GM23338 (cell line): ENCODE data around the gene ZNF438. TPM values are rescaled to one million over a fixed set of nuclear protein-coding genes. Genes with fewer than 3 reads are reported as not detected.
A peak's percentile ranks its signal among the peaks of the same experiment; 100 is the strongest.

Experiments used
- ATAC-seq: fragments of 200-7000 bp; cut with Tn5 transposase; 3 replicates; pipeline ENCODE4 v1.9.1; 2020
- DNase-seq: peaks from one replicate; pipeline ENCODE4 v3.0.0-alpha.2; 2015; ENCODE audit warnings: low spot score
- H2AFZ ChIP-seq: fragments of 200-600 bp; sonication (generic); 2 replicates; pipeline ENCODE4 v1.8.0; 2016; ENCODE audit warnings: antibody characterized with exemption, mild to moderate bottlenecking, moderate library complexity
- H3F3A ChIP-seq: fragments of 200-600 bp; sonication (generic); replicated peaks from 2 replicates; pipeline ENCODE4 v1.8.0; 2017; ENCODE audit warnings: antibody characterized with exemption, mixed run types, low read depth
- H3K27ac ChIP-seq: fragments of 200-600 bp; sonication (generic); 2 replicates; pipeline ENCODE4 v1.6.1; 2016; ENCODE audit warnings: low read depth
- H3K27me3 ChIP-seq: fragments of 200-600 bp; sonication (generic); 2 replicates; pipeline ENCODE4 v1.8.0; 2016; ENCODE audit warnings: mild to moderate bottlenecking, mixed run types, moderate library complexity; ENCODE audit not compliant: insufficient read depth
- H3K36me3 ChIP-seq: fragments of 200-600 bp; sonication (generic); 2 replicates; pipeline ENCODE4 v1.8.0; 2016; ENCODE audit warnings: mild to moderate bottlenecking; ENCODE audit not compliant: insufficient read depth
- H3K4me1 ChIP-seq: fragments of 200-600 bp; sonication (generic); 2 replicates; pipeline ENCODE4 v1.8.0; 2016; ENCODE audit warnings: mild to moderate bottlenecking, moderate library complexity; ENCODE audit not compliant: insufficient read depth
- H3K4me2 ChIP-seq: fragments of 200-600 bp; sonication (generic); 2 replicates; pipeline ENCODE4 v1.7.1; 2017; ENCODE audit warnings: mixed run types
- H3K4me3 ChIP-seq: fragments of 200-600 bp; sonication (generic); 2 replicates; pipeline ENCODE4 v1.6.1; 2016; ENCODE audit warnings: mixed run types
- H3K79me2 ChIP-seq: fragments of 200-600 bp; sonication (generic); replicated peaks from 2 replicates; pipeline ENCODE4 v1.8.0; 2017; ENCODE audit warnings: mild to moderate bottlenecking; ENCODE audit not compliant: insufficient read depth
- H3K9me2 ChIP-seq: fragments of 200-600 bp; sonication (generic); 2 replicates; pipeline ENCODE4 v1.8.0; 2017; ENCODE audit not compliant: insufficient read depth
- H4K20me1 ChIP-seq: fragments of 200-600 bp; sonication (generic); replicated peaks from 2 replicates; pipeline ENCODE4 v1.8.0; 2017; ENCODE audit warnings: mild to moderate bottlenecking; ENCODE audit not compliant: insufficient read depth
- H3K27ac Mint-ChIP-seq: 2 replicates; pipeline ENCODE4 v1.8.0; 2020; ENCODE audit warnings: inconsistent platforms, mild to moderate bottlenecking, moderate library complexity, mixed read lengths
- H3K27me3 Mint-ChIP-seq: 3 replicates; pipeline ENCODE4 v1.8.0; 2022; ENCODE audit warnings: low read depth, mild to moderate bottlenecking, moderate library complexity, mixed read lengths, inconsistent platforms; ENCODE audit not compliant: insufficient read depth, poor library complexity
- H3K36me3 Mint-ChIP-seq: 3 replicates; pipeline ENCODE4 v1.8.0; 2021; ENCODE audit warnings: low read depth, mild to moderate bottlenecking, inconsistent platforms, moderate library complexity, mixed read lengths
- H3K4me1 Mint-ChIP-seq: 3 replicates; pipeline ENCODE4 v1.8.0; 2020; ENCODE audit warnings: mild to moderate bottlenecking, inconsistent platforms, mixed read lengths
- H3K4me3 Mint-ChIP-seq: 3 replicates; pipeline ENCODE4 v1.8.0; 2021; ENCODE audit warnings: moderate library complexity, mild to moderate bottlenecking, inconsistent platforms, mixed read lengths
- H3K9me3 Mint-ChIP-seq: 3 replicates; pipeline ENCODE4 v1.8.0; 2020; ENCODE audit warnings: moderate library complexity, mild to moderate bottlenecking, inconsistent platforms, mixed read lengths
- CTCF ChIP-seq, 2 experiments: fragments of 200-600 bp in 1 of 2; sonication (generic) in 1 of 2; conservative IDR thresholded peaks; 2 replicates each; pipeline versions ENCODE4 v1.5.1 to v1.6.1; 2016 to 2017; ENCODE audit warnings: antibody characterized with exemption in 2 of 2, low read depth in 2 of 2, mild to moderate bottlenecking in 2 of 2, moderate library complexity in 1 of 2
- EZH2 ChIP-seq: fragments of 200-600 bp; sonication (generic); IDR thresholded peaks from one replicate; pipeline ENCODE4 v1.8.0; 2017; ENCODE audit warnings: antibody characterized with exemption, mild to moderate bottlenecking, low read depth; ENCODE audit not compliant: unreplicated experiment
- NANOG ChIP-seq: IDR thresholded peaks from 2 replicates; pipeline ENCODE4 v1.6.1; 2016; ENCODE audit warnings: antibody characterized with exemption, borderline replicate concordance
- POLR2AphosphoS5 ChIP-seq: IDR thresholded peaks from 2 replicates; pipeline ENCODE4 v1.6.1; 2016; ENCODE audit warnings: antibody characterized with exemption, low read depth
- REST ChIP-seq: IDR thresholded peaks from one replicate; pipeline ENCODE4 v1.6.1; 2018; ENCODE audit warnings: antibody characterized with exemption; ENCODE audit not compliant: unreplicated experiment
- STAT1 ChIP-seq: IDR thresholded peaks from one replicate; pipeline ENCODE4 v1.6.1; 2016; ENCODE audit warnings: antibody characterized with exemption; ENCODE audit not compliant: unreplicated experiment
- ZNF114 ChIP-seq: fragments of 250-450 bp; sonication (Bioruptor Pico); IDR thresholded peaks from 2 replicates; pipeline ENCODE4 v1.5.0; 2020; ENCODE audit warnings: mild to moderate bottlenecking, moderate library complexity
- ZNF331 ChIP-seq: fragments of 250-450 bp; sonication (Bioruptor Pico); IDR thresholded peaks from 2 replicates; pipeline ENCODE4 v1.5.0; 2020; ENCODE audit warnings: low read depth, mild to moderate bottlenecking, moderate library complexity
- polyA plus RNA-seq: library from polyadenylated mRNA; unstranded; fragments of >200 nt; fragmentation: Nextera tagmentation; extraction: Ambion mirVana; gene quantifications from 2 replicates; pipeline ENCODE4 v1.2.1, GENCODE V29; 2016
- total RNA-seq: library from RNA; depleted of rRNA; stranded (reverse); fragments of >200 nt; shearing (Covaris generic); gene quantifications from 2 replicates; pipeline ENCODE4 v1.2.3, GENCODE V29; 2014

Gene ZNF438
- total and polyA plus RNA-seq, 2 experiments from 2014 or later, result 0.91 to 0.94 TPM

GRCh38 chr10:31075434-31075833, 43.8 kb upstream of the ZNF438 start (continued):
- TF ChIP-seq NANOG (no peak), ZNF114 (CRISPR knock-in tag) (no peak), CTCF (conservative IDR thresholded peaks at IDR 0.05; ENCODE audit: low read depth in 2 of 2) (no peak), POLR2AphosphoS5 (no peak), EZH2 (no peak), REST (no peak)

- Histone ChIP-seq H3K36me3 (no peaks in the 10 kb centered on the region), H3K4me1 (peaks cover 27% of the 10 kb centered on the region), H3K27me3 (no peaks in the 10 kb centered on the region), H3K9me2 (peaks cover 13% of the 10 kb centered on the region; the same call in 1 of the 2 replicates), H2AFZ (peak overlapping the region; percentile 60; the same call in 1 of the 2 replicates), H4K20me1 (no peaks in the 10 kb centered on the region), H3F3A (no peaks in the 10 kb centered on the region), H3K4me2 (0 out of 2 replicates have a peak overlapping the region, but pooled peaks have one; percentile 18), H3K27ac (peak overlapping the region; percentile 6; the same call in 1 of the 2 replicates), H3K4me3 (no peak overlapping the region), H3K79me2 (no peaks in the 10 kb centered on the region)
- H3K27ac Mint-ChIP-seq, result no peak overlapping the region
- ATAC-seq, result peak; percentile 27; the same call in 2 of the 3 replicates
- no peaks in the 10 kb centered on the region for H3K36me3 Mint-ChIP-seq
- DNase-seq, result no peak
- H3K4me1 Mint-ChIP-seq, result peaks cover 33% of the 10 kb centered on the region
- no peak overlapping the region for H3K4me3 Mint-ChIP-seq
- peaks cover 2% of the 10 kb centered on the region; the same call in 1 of the 3 replicates for H3K9me3 Mint-ChIP-seq
- peaks cover 6% of the 10 kb centered on the region for H3K27me3 Mint-ChIP-seq
- TF ChIP-seq ZNF331 (CRISPR knock-in tag), result no peak
- TF ChIP-seq NANOG, result no peak
- no peak for TF ChIP-seq STAT1
- TF ChIP-seq REST, result no peak
- no peak for TF ChIP-seq ZNF114 (CRISPR knock-in tag)
- TF ChIP-seq CTCF (conservative IDR thresholded peaks at IDR 0.05; ENCODE audit: low read depth in 2 of 2), result no peak
Measured at GRCh38 chr10:31074722-31075086, 43.0 kb upstream of the ZNF438 start.
